ENCODE results near the gene EHBP1L1. TPM values are rescaled to one million over a fixed set of nuclear protein-coding genes. Genes with fewer than 3 reads are reported as not detected.

The EHBP1L1 gene
- total RNA-seq (2021; fragmentation: NEBNext Ultra II Directional; extraction: Animal tissue kit (Norgen Biotek cat#: 25700)) (6.6 and 7.9 TPM in 2 replicates), polyA plus RNA-seq (2011; rRNA removed) (4.3 and 6.2 TPM in 2 replicates), polyA minus RNA-seq (2011; rRNA and poly(A)+ RNA removed) (1.8 and 1.9 TPM in 2 replicates)
- 7.3 TPM for polyA plus RNA-seq (2011; cell fraction: cytosol; rRNA removed)
- polyA plus RNA-seq (2011; cell fraction: nucleus; rRNA removed): 21.8 TPM
- 4.6 to 6.7 TPM (median 5.1 TPM) in 4 replicates for polyA plus RNA-seq (2012, experiment 1 of 2)
- polyA plus RNA-seq (2012, experiment 2 of 2): 1.2 TPM
- 6.2 TPM for polyA plus RNA-seq (2013, experiment 1 of 2)
- polyA plus RNA-seq (2013, experiment 2 of 2): 5.6 TPM
- 3.4 TPM for polyA minus RNA-seq (2011; cell fraction: cytosol; rRNA and poly(A)+ RNA removed)
- polyA minus RNA-seq (2011; cell fraction: nucleus; rRNA and poly(A)+ RNA removed): 3.8 TPM
- long read RNA-seq, experiment 1, partial matches to known transcripts: 2 of 3 reads
- long read RNA-seq, experiment 1, other reads (novel, unspliced or antisense): 0 of 3 reads
- long read RNA-seq, experiment 2: 0 reads

GRCh38 chr11:65575568-65576231 lies at the start of gene EHBP1L1:
TSS of gene EHBP1L1 (plus strand) at chr11:65576053. CDS start at chr11:65576303, 250 bp downstream.
- Histone ChIP-seq H3K79me2 (ENCODE audit: control insufficient read depth in 1 of 2, insufficient read depth in 2 of 2, low read length in 2 of 2) (peaks cover 0 to 7% of the 10 kb centered on the region in 2 experiments; a peak in 1 of 4 replicates), H3K14ac (ENCODE audit: insufficient read length) (no peak within 1 kb of the TSS), H3K23me2 (ENCODE audit: low read depth, low read length) (peaks cover 8% of the 10 kb centered on the region; the same call in 1 of the 2 replicates), H3K9ac (replicated peaks in 1 of 4; ENCODE audit: extremely low read depth in 1 of 4, low read depth in 3 of 4, low read length in 3 of 4) (no peak within 1 kb of the TSS; a peak in 2 of 7 replicates), H3K9me3 (ENCODE audit: insufficient read depth in 2 of 2, low read depth in 1 of 2, low read length in 1 of 2) (no peaks in the 10 kb centered on the region), H2BK15ac (ENCODE audit: low read length) (0 out of 2 replicates have a peak within 1 kb of the TSS, but pooled peaks have one; percentile 88), H2BK20ac (ENCODE audit: low read length) (no peak within 1 kb of the TSS), H3K23ac (ENCODE audit: insufficient read length) (no peak within 1 kb of the TSS), H3K27me3 (replicated peaks in 1 of 4; ENCODE audit: control insufficient read depth in 3 of 4, extremely low read depth in 1 of 4, insufficient read depth in 3 of 4, low read length in 3 of 4) (peaks cover 8 to 39% (median 28%) of the 10 kb centered on the region in 4 experiments), H4K91ac (replicated peaks; ENCODE audit: insufficient read length, low read length) (no peak within 1 kb of the TSS), H2BK5ac (ENCODE audit: low read depth, low read length) (0 out of 2 replicates have a peak within 1 kb of the TSS, but pooled peaks have one; percentile 39), H3K4me3 (ENCODE audit: extremely low read depth in 1 of 4, insufficient read depth in 2 of 4, low read depth in 3 of 4, low read length in 4 of 4) (peak within 1 kb of the TSS; percentile 27 to 63 (median 40)), H4K5ac (ENCODE audit: insufficient read length, low read depth, low read length) (peak within 1 kb of the TSS; percentile 15), H3K79me1 (ENCODE audit: low read depth, low read length) (no peaks in the 10 kb centered on the region), H2BK12ac (ENCODE audit: low read depth, low read length) (peak within 1 kb of the TSS; percentile 62; the same call in 1 of the 2 replicates), H3K18ac (ENCODE audit: extremely low read depth, low read length) (no peak within 1 kb of the TSS), H3K4me2 (ENCODE audit: insufficient read depth in 1 of 2, low read depth in 2 of 2, low read length in 2 of 2) (peak within 1 kb of the TSS; percentile 72 to 81), H3K36me3 (ENCODE audit: control insufficient read depth in 2 of 4, insufficient read depth in 4 of 4, low read length in 3 of 4) (no peaks in the 10 kb centered on the region), H3K4ac (replicated peaks; ENCODE audit: insufficient read length, low read depth, low read length) (peak within 1 kb of the TSS; percentile 63), H2AK5ac (ENCODE audit: low read depth, low read length) (no peak within 1 kb of the TSS; the same call in 1 of the 2 replicates), H2BK120ac (replicated peaks; ENCODE audit: low read depth, low read length) (no peak within 1 kb of the TSS), H3K56ac (replicated peaks; ENCODE audit: insufficient read length, low read depth, low read length) (no peak within 1 kb of the TSS), H3K27ac (ENCODE audit: low read depth, low read length) (no peak within 1 kb of the TSS), H3K4me1 (replicated peaks in 1 of 4; ENCODE audit: control insufficient read depth in 3 of 4, insufficient read depth in 4 of 4, low read length in 3 of 4) (peaks cover 13 to 31% (median 20%) of the 10 kb centered on the region in 4 experiments; a peak in 6 of 7 replicates), H4K8ac (ENCODE audit: extremely low read depth, insufficient read depth, low read length) (peak within 1 kb of the TSS; percentile 57; the same call in 1 of the 2 replicates), H4K20me1 (replicated peaks in 1 of 2; ENCODE audit: control insufficient read depth in 1 of 2, insufficient read depth in 2 of 2, low read length in 2 of 2) (peaks cover 15 to 18% of the 10 kb centered on the region in 2 experiments), H2AFZ (ENCODE audit: low read length) (no peak within 1 kb of the TSS)
- POLR2A ChIA-PET (ENCODE audit: partially characterized antibody): interaction anchor here (1.2 to 3.7 kb wide), 6 partner anchors 10 to 46 kb away, joined by 3 to 36 read pairs (median 6); no protein-coding TSS in a partner anchor
- CTCF ChIA-PET (ENCODE audit: partially characterized antibody): interaction anchor here (0.6 to 7.2 kb wide), 9 partner anchors 10 to 46 kb away, joined by 3 to 97 read pairs (median 11); partner anchors contain the start of gene KCNK7
- no peak for FAIRE-seq
- 9% methylated on average over 18 of the region's 69 CpGs; no CpG with 5 or more reads in 1 of the 2 experiments for whole genome bisulfite sequencing, 2 experiments (ENCODE audit: extremely low coverage in 1 of 2, insufficient coverage in 1 of 2, insufficient read length in 1 of 2, insufficient replicate concordance in 2 of 2, low coverage in 1 of 2, low lambda C conversion rate in 2 of 2, missing lambda C conversion rate in 1 of 2)
- DNase-seq (ENCODE audit: low read depth in 1 of 2, low spot score in 2 of 2): no peak
- TF ChIP-seq EP300 (IDR thresholded peaks at IDR 0.05; ENCODE audit: borderline replicate concordance in 1 of 2, low read depth in 2 of 2, low read length in 2 of 2) (no peak), TCF12 (IDR thresholded peaks at IDR 0.05; ENCODE audit: low read depth, low read length) (no peak), EGR1 (IDR thresholded peaks at IDR 0.05; ENCODE audit: borderline replicate concordance, low read depth, low read length) (no peak), GABPA (IDR thresholded peaks at IDR 0.05; ENCODE audit: borderline replicate concordance, insufficient read depth, low read length) (no peak), RNF2 (IDR thresholded peaks at IDR 0.05; ENCODE audit: borderline replicate concordance, low read depth, low read length, missing control alignments, poor library complexity, severe bottlenecking) (no peak), USF2 (IDR thresholded peaks at IDR 0.05; ENCODE audit: low read length) (no peak), KDM4A (IDR thresholded peaks at IDR 0.05; ENCODE audit: low read depth, low read length, severe bottlenecking) (no peak)
